ENCODE data around the gene COL11A2.

Gene COL11A2

GRCh38 chr6:33193619-33194018, 1.4 kb upstream of the COL11A2 start:
- in situ Hi-C loops (cut with HindIII; ENCODE audit: low sequenced_read_pairs), result no loop called here

DNA sequence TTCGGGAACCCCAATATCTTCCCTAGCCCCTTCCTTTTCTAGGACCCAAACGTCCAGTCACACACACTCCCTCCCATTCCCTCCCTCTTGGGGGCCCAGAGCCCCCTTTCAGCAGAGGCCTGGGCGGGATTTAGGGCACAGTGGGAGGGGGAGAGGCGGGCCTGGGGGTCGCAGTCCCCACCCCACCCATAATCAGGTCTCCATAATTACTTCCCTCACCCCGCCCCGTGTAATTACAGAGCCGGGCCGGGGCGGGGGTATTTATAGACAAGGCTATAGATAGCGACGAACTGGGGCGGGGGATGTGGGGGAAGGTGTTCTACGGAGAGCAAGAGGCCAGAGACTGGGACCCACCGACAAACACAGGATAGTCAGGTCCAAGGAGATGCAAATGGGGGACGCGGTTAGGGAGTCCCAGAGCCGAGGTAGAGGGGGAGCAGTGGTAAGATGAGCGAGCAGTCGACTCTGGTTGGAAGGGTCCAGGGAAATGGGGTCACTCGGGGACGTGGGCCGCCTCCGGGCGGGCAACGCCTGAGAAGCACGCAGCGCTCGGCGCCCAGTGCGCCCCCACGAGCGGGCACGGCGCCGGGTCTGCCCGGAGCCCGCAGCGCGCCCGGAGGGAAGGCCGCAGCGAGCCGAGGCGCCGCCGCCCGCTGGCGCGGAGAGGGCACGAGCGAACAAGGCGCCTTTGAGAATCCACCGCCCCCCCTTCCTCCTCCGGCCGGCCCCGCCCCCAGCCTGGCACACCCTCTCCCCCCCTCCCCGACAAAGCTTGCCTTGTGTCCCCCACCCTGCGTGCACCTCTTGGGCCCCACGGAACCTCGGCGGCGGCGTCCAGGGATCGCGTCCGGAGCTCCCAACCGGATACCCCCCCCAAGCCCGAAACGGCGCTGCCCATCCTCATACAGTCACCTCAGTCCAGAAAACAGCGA, 670 bp upstream of the COL11A2 start:
- in situ Hi-C loops (cut with HindIII; ENCODE audit: low sequenced_read_pairs), result no loop called here

GRCh38 chr6:33191383-33192104, 723 bp downstream of the COL11A2 start:
- in situ Hi-C loops (cut with HindIII; ENCODE audit: low sequenced_read_pairs), result no loop called here

DNA sequence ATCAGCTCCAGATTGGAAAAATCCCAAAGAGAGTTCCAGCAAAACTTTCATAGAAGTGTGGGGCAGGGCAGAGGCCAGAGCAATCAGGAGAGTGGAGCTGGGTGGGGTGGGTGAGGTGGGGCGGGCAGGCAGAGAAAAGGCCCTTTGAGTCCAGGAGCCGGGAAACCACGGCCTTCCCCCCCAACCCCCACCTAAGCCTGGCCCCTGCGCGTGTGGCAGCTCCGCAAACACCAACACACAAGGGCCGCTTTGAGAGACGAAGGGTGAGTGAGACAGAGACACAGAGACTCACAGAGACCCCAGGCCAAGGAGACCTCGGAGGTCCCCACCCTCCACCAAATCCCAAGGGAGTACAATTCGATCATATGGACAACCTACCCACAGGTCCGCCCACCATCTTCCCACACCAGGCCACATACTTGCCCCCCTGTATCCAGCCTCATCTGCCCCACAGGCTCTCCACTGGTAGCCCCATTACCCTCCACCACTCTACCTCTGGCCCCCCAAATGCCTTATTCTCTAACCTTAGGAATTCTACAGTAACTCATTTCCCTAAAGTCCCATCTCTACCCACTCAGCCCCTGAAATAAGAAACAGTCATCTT, 1.7 kb downstream of the COL11A2 start:
- in situ Hi-C loops (cut with HindIII; ENCODE audit: low sequenced_read_pairs), result no loop called here

DNA sequence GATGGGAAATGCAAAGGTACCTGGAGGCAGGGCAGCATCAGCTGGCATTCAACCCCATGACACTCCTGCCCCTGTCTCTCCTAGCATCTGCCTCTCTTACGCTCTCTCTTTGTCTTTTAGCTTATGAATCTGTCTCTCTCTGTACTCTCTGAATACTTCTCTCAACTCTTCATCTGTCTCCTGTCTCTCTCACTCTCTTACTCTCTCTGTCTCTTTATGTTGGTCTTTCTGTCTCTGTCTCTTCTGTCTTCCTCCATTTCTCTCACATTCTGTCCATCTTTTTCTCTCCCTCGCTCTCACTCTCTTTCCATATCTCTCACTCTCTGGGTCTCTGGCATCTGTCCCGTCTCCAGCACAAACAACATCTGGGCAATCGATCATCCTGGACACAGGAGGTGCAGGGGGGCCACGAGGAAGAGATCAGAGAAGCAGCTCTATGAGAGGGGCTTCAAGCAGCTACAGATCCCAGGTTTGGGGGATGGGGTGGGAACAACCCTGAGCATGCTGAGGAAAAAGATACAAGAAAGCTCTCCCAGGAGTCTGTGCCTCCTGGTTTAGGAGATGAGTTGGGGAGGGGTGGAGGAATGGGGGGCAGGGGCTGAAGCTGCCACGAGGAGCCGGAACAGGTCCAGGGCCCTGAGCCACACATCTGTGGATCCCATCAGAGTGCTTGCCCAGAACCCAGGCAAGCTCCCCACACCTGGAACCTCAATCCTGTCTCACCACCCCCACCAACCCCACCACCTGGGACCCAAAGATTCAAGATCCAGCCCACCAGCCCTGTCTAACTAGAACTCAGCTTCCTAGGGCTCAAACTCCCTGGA, 2.4 kb downstream of the COL11A2 start:
- in situ Hi-C loops (cut with HindIII; ENCODE audit: low sequenced_read_pairs), result no loop called here

- in situ Hi-C loops (cut with HindIII; ENCODE audit: low sequenced_read_pairs), result no loop called here
These were observed 3.1 kb downstream of the COL11A2 start for GRCh38 chr6:33189164-33189563.

DNA sequence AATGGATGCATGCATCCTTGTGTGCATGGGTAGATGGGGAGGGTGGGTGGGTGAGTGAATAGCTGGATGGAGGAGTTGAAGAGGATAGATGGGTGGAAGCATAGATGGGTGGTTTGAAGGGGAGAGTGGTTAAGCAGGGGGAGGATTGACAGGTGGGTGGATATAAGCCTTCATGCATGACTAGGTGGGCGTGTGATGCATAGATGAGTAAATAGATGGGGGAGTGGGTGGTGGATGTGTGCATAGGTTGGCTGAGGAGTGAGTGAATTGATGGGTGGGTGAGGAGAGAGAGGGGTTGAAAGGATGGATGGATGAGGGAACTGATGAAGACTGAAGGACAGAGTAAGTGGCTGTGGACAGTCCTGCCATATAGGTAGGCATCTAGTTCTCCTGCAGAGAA, 4.5 kb downstream of the COL11A2 start:
- in situ Hi-C loops (cut with HindIII; ENCODE audit: low sequenced_read_pairs), result no loop called here

DNA sequence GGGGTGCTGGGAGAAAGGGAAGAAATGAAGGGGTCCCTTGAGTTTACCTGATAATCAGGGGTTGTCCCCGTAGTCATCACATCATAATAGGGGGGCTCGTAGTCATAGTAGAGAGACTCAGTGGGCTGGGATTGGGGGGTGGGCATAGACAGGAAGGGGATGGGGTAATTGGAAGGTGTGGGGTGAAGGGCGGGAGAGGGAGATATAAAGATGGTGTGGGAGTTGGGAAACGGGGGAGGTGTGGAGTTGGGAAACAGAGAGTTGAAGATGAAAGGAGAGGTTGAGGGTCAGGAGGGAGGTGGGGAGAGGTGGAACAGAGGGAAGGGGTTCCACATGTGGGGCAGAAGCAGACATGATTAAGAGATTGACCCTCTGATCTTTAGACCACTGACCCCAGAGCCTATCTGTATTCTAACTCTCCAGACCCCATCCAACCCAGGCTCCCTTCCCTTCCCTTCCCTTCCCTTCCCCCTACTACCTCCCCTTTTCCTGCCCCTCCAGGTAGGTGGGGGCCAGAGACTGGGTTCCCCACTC, 6.5 kb downstream of the COL11A2 start:
- in situ Hi-C loops (cut with HindIII; ENCODE audit: low sequenced_read_pairs), result no loop called here

DNA sequence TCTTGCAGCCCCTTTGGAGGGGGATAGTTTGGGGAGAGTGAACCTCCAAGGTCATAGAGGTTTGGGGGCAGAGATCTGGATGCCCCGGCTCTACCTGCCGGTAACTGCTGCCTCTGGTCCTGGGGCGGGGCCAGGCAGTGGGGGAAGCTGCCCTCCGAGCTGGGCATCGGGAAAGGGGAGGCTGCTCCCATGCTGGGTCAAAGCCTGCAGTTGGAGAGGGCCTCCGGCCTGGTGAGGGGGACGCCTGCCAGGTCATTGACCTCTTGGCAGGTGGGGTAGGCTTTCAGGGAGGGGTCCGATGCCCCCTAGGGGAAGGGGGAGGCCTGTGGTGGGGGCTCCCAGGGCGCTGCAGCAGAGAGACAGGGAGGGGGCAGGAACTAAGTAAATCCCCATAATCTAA, 7.1 kb downstream of the COL11A2 start:
- in situ Hi-C loops (cut with HindIII; ENCODE audit: low sequenced_read_pairs), result no loop called here

GRCh38 chr6:33183071-33183683, 9.1 kb downstream of the COL11A2 start:
- in situ Hi-C loops (cut with HindIII; ENCODE audit: low sequenced_read_pairs), result no loop called here

DNA sequence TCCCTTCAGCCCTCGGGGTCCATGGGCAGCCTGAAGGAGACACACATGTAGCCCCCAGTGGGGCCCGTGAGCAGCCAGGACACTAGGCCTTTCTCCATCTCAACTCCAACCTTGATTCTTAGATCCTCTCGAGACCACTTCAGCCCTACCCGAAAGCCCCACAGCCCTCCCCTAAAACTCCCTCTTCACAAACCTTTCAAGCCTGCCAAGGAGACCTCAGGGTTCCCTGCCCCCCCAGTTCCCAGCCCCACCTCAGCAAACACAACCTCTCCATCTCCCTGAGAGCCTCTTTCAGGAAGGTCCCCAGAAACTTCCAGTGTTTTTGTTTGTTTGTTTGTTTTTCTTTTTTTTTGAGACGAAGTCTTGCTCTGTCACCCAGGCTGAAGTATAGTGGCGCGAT, 11.1 kb downstream of the COL11A2 start:
- in situ Hi-C loops (cut with HindIII; ENCODE audit: low sequenced_read_pairs), result no loop called here

GRCh38 chr6:33178755-33179475, 13.4 kb downstream of the COL11A2 start:
- in situ Hi-C loops (cut with HindIII; ENCODE audit: low sequenced_read_pairs), result no loop called here

GRCh38 chr6:33177552-33178446, 14.5 kb downstream of the COL11A2 start:
- in situ Hi-C loops (cut with HindIII; ENCODE audit: low sequenced_read_pairs), result no loop called here

DNA sequence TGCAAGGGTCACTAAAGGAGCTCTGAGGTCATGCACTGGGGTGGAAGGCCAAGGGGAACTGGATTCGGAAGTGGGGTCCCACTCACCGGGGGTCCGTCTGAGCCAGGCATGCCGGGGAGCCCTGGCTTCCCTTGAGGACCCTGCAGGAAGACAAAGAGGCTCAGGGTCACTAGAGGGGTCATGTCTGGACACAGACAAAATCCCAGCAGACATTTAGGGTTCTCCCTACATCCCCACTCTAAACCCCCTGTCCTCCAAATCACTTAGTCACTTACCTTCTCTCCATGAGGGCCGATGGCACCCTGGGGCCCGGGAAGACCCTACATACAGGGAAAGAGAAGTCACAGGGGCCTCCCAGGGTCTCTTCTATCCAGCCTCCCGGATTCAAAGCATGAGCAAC, 15.4 kb downstream of the COL11A2 start:
- in situ Hi-C loops (cut with HindIII; ENCODE audit: low sequenced_read_pairs), result no loop called here

DNA sequence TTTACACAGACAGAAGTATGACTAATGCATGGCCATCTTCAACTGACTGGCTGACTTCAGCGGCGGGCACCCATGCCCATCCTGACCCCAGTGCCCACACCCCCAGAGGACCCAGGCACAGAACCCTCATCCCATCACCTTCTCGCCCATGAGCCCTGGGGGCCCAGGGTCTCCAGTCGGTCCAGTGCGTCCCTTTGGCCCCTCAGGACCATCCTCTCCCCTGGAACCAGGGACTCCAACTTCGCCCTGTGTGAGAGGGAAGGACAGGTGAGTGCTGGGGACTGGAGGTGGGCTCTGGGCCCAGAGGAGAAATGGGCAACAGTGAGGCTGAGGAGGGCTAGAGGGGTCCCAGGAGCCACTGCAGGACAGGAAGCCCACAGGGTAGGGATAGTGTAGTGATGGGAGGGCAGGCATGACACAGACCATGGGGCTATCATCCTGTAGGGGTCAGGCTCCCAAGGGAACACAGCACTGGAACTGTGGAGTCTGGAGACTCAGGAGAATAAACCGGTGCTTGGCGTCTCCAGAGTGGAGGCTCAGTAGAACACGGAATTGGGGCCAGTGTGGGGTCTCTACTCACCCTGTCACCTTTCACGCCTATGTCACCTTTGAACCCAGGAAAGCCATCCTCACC, 16.7 kb downstream of the COL11A2 start:
- in situ Hi-C loops (cut with HindIII; ENCODE audit: low sequenced_read_pairs), result no loop called here

GRCh38 chr6:33174784-33175183, 17.5 kb downstream of the COL11A2 start:
- in situ Hi-C loops (cut with HindIII; ENCODE audit: low sequenced_read_pairs), result no loop called here

GRCh38 chr6:33173535-33174180, 18.6 kb downstream of the COL11A2 start:
- in situ Hi-C loops (cut with HindIII; ENCODE audit: low sequenced_read_pairs), result no loop called here

All from endothelial cell of hepatic sinusoid (primary cell).